ENCODE data around the gene ZNF778. TPM values are rescaled to one million over a fixed set of nuclear protein-coding genes. Genes with fewer than 3 reads are reported as not detected.

ZNF778 gene
- total and polyA plus RNA-seq, 2 of the 13 experiments (the other 11 are each of a cell fraction or from before 2014, with no cell fraction given), result 3.8 to 7.2 TPM

DNA sequence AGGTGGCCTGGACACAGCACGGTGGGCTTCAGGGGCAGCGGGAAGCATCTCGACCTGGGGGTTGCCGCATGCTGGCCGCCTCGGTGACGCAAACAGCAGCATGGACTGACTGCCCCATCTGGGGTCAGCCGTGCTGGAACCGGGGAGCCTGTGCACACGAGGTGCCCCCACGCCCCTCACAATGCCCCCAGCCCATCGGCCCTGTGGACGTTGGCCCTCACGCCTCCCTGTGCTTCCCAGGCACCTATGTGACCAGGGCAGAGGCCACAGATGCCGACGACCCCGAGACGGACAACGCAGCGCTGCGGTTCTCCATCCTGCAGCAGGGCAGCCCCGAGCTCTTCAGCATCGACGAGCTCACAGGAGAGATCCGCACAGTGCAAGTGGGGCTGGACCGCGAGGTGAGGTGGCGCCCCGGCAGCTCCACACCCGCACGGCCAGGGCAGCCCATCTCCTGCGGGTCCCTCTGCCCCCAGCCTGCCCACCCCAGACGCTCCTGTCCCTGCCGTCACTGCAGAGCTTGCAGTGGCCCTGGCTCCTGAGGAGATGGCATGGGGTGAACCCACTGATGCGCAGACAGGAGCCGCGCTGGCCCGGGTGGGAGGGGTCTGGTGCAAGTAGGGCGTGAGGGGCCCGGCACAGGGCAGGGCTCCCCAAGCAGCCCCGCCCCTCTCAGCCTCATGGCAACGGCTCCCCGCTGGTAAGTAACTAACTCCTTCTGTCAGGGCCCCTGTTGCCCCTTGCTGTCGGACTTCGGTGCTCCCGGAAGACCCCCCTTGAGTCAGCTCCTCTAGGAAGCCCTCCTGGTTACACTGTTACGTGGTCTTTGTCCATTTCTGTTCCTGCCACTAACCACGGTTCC lies 32.3 kb upstream of the ZNF778 start (continued):
- TF ChIP-seq, protein P1, sequence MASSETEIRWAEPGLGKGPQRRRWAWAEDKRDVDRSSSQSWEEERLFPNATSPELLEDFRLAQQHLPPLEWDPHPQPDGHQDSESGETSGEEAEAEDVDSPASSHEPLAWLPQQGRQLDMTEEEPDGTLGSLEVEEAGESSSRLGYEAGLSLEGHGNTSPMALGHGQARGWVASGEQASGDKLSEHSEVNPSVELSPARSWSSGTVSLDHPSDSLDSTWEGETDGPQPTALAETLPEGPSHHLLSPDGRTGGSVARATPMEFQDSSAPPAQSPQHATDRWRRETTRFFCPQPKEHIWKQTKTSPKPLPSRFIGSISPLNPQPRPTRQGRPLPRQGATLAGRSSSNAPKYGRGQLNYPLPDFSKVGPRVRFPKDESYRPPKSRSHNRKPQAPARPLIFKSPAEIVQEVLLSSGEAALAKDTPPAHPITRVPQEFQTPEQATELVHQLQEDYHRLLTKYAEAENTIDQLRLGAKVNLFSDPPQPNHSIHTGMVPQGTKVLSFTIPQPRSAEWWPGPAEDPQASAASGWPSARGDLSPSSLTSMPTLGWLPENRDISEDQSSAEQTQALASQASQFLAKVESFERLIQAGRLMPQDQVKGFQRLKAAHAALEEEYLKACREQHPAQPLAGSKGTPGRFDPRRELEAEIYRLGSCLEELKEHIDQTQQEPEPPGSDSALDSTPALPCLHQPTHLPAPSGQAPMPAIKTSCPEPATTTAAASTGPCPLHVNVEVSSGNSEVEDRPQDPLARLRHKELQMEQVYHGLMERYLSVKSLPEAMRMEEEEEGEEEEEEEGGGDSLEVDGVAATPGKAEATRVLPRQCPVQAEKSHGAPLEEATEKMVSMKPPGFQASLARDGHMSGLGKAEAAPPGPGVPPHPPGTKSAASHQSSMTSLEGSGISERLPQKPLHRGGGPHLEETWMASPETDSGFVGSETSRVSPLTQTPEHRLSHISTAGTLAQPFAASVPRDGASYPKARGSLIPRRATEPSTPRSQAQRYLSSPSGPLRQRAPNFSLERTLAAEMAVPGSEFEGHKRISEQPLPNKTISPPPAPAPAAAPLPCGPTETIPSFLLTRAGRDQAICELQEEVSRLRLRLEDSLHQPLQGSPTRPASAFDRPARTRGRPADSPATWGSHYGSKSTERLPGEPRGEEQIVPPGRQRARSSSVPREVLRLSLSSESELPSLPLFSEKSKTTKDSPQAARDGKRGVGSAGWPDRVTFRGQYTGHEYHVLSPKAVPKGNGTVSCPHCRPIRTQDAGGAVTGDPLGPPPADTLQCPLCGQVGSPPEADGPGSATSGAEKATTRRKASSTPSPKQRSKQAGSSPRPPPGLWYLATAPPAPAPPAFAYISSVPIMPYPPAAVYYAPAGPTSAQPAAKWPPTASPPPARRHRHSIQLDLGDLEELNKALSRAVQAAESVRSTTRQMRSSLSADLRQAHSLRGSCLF (CRISPR knock-in tag; IDR thresholded peaks at IDR 0.05; ENCODE audit: borderline replicate concordance), result no peak
- TF ChIP-seq, protein P2, sequence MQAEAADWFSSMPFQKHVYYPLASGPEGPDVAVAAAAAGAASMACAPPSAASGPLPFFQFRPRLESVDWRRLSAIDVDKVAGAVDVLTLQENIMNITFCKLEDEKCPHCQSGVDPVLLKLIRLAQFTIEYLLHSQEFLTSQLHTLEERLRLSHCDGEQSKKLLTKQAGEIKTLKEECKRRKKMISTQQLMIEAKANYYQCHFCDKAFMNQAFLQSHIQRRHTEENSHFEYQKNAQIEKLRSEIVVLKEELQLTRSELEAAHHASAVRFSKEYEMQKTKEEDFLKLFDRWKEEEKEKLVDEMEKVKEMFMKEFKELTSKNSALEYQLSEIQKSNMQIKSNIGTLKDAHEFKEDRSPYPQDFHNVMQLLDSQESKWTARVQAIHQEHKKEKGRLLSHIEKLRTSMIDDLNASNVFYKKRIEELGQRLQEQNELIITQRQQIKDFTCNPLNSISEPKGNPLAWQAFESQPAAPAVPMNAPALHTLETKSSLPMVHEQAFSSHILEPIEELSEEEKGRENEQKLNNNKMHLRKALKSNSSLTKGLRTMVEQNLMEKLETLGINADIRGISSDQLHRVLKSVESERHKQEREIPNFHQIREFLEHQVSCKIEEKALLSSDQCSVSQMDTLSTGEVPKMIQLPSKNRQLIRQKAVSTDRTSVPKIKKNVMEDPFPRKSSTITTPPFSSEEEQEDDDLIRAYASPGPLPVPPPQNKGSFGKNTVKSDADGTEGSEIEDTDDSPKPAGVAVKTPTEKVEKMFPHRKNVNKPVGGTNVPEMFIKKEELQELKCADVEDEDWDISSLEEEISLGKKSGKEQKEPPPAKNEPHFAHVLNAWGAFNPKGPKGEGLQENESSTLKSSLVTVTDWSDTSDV (CRISPR knock-in tag; IDR thresholded peaks at IDR 0.05), result 0 out of 2 replicates have a peak, but pooled peaks have one; percentile 68
- no peak for TF ChIP-seq ZNF629 (CRISPR knock-in tag; conservative IDR thresholded peaks at IDR 0.05)
- no peak for TF ChIP-seq PRPF4 (IDR thresholded peaks at IDR 0.05; ENCODE audit: low read depth, low read length, poor library complexity, severe bottlenecking)
- TF ChIP-seq, protein P3, sequence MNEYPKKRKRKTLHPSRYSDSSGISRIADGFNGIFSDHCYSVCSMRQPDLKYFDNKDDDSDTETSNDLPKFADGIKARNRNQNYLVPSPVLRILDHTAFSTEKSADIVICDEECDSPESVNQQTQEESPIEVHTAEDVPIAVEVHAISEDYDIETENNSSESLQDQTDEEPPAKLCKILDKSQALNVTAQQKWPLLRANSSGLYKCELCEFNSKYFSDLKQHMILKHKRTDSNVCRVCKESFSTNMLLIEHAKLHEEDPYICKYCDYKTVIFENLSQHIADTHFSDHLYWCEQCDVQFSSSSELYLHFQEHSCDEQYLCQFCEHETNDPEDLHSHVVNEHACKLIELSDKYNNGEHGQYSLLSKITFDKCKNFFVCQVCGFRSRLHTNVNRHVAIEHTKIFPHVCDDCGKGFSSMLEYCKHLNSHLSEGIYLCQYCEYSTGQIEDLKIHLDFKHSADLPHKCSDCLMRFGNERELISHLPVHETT (CRISPR knock-in tag; conservative IDR thresholded peaks at IDR 0.05), result no peak
- TF ChIP-seq, protein P4, sequence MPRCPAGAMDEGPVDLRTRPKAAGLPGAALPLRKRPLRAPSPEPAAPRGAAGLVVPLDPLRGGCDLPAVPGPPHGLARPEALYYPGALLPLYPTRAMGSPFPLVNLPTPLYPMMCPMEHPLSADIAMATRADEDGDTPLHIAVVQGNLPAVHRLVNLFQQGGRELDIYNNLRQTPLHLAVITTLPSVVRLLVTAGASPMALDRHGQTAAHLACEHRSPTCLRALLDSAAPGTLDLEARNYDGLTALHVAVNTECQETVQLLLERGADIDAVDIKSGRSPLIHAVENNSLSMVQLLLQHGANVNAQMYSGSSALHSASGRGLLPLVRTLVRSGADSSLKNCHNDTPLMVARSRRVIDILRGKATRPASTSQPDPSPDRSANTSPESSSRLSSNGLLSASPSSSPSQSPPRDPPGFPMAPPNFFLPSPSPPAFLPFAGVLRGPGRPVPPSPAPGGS (CRISPR knock-in tag; IDR thresholded peaks at IDR 0.05), result 0 out of 2 replicates have a peak, but pooled peaks have one; percentile 33
- 0 out of 2 replicates have a peak, but pooled peaks have one; percentile 10 for TF ChIP-seq JUN (CRISPR knock-in tag; IDR thresholded peaks at IDR 0.05)
- no peak for TF ChIP-seq NCOR1 (IDR thresholded peaks at IDR 0.05; ENCODE audit: borderline replicate concordance, low read length)
- no peak for TF ChIP-seq SMARCE1 (IDR thresholded peaks at IDR 0.05; ENCODE audit: borderline replicate concordance)
- no peak for TF ChIP-seq MAFK (conservative IDR thresholded peaks at IDR 0.05 in 1 of 2, IDR thresholded peaks at IDR 0.05 in 1 of 2; ENCODE audit: low read length in 2 of 2)
- no peak for TF ChIP-seq IKZF1 (IDR thresholded peaks at IDR 0.05)
- TF ChIP-seq ZFX (CRISPR knock-in tag; IDR thresholded peaks at IDR 0.05; ENCODE audit: low read depth), result peak; percentile 1; the same call in 1 of the 2 replicates
- no peak for TF ChIP-seq NCOA5 (CRISPR knock-in tag; IDR thresholded peaks at IDR 0.05)
- TF ChIP-seq SKI (IDR thresholded peaks at IDR 0.05; ENCODE audit: partially characterized antibody), result no peak
- no peak for TF ChIP-seq NFYC (CRISPR knock-in tag; IDR thresholded peaks at IDR 0.05)
- no peak for TF ChIP-seq GABPA (IDR thresholded peaks at IDR 0.05; ENCODE audit: low read depth, low read length)
- no peak for TF ChIP-seq GABPA (CRISPR knock-in tag; IDR thresholded peaks at IDR 0.05; ENCODE audit: low read depth)
- TF ChIP-seq KAT7 (CRISPR knock-in tag; IDR thresholded peaks at IDR 0.05; ENCODE audit: borderline replicate concordance), result no peak
- TF ChIP-seq DMAP1 (CRISPR knock-in tag; IDR thresholded peaks at IDR 0.05), result no peak
- TF ChIP-seq ZNF256 (CRISPR knock-in tag; conservative IDR thresholded peaks at IDR 0.05), result no peak
- no peak for TF ChIP-seq KDM6A (CRISPR knock-in tag; IDR thresholded peaks at IDR 0.05; ENCODE audit: low read depth)

Measured in HepG2 (cell line).